Endometrial microvascular endothelial cells (primary cell): ENCODE data around the gene BICC1. TPM values are rescaled to one million over a fixed set of nuclear protein-coding genes. Genes with fewer than 3 reads are reported as not detected.

Experiments
- in situ Hi-C: cut with HindIII; loops from 2 replicates; pipeline ENCODE4 v1.10.0; 2017; ENCODE audit warnings: low sequenced_read_pairs, low pct_unique_long_range_greater_than_20kb; ENCODE audit errors: inconsistent ontology term
- total RNA-seq: library from RNA; depleted of rRNA; stranded (reverse); fragments of >200 nt; gene quantifications from one replicate; pipeline ENCODE4 v1.2.3, GENCODE V29; 2015; ENCODE audit errors: inconsistent ontology term

Gene BICC1
- total RNA-seq, 1 donor from 2014 or later: not detected

- in situ Hi-C loops: no loop called here
Observed at GRCh38 chr10:58754469-58755339, 242.0 kb downstream of the BICC1 start.

DNA sequence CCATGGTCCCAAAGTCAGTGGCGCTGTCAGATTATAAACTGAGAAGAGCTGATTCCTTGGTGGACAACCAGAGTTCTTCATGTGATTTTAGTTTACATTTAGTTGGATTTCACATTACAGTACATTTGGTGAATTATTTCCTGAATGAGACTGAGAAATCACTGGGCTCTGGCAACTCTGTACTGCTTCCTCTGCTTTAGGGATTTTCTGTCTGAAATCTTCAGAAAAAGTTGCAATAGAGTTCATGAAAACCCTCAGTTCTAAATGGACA lies 242.6 kb downstream of the BICC1 start:
- in situ Hi-C loops: no loop called here

DNA sequence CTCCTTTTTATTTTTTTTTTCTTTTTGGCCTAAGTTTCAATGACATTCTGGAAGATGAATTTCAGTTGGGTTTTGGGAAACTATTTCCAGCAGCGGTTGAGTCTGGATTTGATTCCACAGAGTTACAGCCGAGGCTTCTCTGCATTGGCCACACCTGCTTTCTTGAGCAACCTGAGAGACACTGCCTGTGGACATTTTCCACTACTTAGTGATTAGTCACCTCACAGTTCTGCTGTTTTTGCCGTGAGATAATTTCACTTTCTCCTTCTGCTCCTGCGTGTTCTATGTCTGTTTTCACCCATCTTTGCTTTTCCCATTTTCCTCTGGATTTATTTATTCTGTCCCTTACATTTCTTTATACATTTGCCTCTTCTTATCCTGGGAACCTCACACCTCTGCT lies 243.0 kb downstream of the BICC1 start:
- in situ Hi-C loops: no loop called here

DNA sequence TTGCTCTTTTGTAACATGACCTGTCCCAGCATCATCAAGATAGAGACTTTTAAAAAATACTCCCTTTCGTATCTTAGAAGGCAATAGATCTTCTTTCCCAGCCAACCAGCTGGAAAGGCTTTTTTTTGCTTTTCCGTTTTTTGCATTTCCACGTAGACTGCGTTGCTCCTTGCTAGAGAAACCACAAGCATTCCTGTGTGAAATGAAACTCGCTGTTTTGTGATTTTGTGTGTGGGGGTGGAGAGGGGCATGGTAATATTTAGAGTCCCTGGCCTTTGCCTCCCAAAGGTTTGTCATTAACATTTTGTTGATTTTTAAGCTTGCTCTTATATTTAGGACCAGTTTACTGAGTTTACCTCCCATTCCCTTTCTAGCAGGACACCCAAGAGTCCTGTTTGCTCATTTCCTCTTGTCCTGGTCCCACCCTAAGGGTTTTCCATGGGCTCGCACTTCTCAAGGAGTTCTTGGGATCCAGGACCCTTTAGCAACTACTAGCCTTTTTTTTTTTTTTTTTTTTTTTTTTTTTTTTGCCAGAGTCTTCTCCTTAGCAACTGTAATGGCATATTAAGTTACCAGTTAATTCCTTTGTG lies 243.6 kb downstream of the BICC1 start:
- in situ Hi-C loops: no loop called here

DNA sequence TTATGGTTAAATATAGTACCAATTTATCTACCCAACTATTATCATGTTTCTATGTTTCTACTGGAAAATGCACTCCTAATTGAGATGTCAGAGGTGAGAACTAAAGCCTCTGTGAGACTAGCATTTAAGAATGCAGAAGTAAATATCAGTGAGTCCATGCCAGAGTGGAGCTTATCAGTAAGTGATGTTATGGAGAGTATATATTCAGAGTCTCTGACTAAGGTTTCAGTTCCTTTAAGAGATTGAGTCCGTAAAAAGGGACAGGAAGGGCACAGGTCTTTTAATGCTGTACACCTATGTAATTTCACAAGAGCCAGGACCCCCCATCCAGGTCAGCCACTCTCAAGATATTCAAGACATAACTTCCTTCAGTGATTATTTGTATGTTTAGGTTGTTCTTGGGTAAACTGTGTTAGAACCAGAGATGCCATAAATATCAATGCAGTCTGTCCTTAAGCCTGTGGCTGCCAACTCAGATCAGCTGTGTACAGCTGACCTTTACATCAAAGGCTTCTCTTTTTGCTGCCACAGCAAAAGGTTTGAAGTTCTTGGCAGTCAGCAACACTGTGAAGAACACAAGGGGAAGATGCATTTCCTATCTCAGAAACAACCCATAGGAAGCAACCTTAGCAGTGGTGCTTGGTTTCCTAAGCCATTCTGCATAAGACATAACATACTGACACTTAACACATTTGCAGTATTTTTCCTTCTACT lies 244.8 kb downstream of the BICC1 start:
- in situ Hi-C loops: no loop called here

GRCh38 chr10:58758321-58758720 lies 245.6 kb downstream of the BICC1 start:
- in situ Hi-C loops: no loop called here

DNA sequence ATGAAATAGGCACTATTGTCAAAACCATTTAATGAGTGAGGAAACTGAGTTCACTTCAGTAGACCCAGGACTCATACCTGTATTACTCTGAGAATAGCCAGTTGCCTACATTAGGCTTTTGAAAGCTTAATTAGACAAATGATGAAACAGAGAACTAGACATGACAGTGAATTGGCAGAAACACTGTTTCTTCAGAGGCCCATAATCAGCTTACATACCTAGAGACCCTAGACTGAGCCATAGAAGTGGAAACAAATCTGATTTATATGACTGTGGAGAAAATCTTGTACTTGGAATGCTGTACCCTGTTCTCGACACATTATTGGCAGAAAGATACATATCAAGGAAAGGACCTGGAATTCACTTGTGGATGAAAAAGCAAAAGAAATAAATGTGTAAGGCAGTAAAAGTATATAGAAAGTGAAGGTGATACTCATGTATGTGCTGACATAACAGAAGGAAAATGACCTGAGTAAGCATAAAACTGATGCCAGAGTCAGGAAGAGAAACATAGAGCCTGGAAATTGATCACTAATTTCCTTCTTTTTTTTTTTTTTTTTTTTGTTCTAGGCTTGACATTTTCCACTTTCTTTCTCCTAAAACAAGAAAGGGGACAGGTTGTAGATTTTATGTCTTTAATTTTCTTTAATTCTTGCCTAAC lies 251.5 kb downstream of the BICC1 start:
- in situ Hi-C loops: no loop called here

DNA sequence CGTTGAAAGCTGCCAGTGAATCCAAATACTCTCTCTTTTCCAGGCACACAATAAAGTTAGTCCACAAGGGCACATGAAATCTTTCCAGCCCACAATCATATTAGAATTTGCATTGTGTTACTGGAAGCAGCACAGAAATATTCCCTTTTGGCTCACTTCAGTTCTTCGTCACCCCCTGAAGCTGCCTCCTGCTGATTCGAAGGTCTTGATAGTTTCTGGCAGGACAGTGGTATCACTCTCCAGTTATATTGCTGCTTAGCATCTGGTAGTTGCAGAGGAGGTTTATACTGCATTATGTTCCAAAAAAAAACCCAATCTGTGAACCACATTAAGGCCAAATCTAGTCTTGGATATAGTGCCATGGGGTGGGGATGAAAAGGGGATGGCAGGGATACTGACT lies 253.2 kb downstream of the BICC1 start:
- in situ Hi-C loops: no loop called here

- in situ Hi-C loops: no loop called here
Observed at GRCh38 chr10:58767652-58768051, 255.0 kb downstream of the BICC1 start.

- in situ Hi-C loops: no loop called here
Observed at GRCh38 chr10:58771863-58772262, 259.2 kb downstream of the BICC1 start.

DNA sequence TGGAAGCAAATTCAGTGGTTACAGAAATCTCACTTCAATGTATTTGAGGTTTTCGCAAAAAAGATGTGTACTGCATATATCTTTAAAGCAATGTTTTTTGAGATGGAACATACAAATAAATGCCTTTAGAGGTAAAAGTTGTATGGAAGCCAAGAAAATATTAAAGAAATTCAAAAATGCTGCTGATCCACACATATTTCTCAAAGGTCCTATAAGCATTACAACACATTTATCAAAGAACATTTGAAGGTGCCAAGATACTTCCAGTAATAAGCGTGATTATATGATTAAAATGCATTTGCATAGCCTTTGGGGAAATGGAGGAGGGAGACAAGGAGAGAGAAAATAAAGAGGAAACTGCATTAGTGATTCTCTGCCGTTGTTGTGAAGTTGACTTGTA lies 260.1 kb downstream of the BICC1 start:
- in situ Hi-C loops: no loop called here

- in situ Hi-C loops: no loop called here
Observed at GRCh38 chr10:58773341-58773740, 260.7 kb downstream of the BICC1 start.

GRCh38 chr10:58773944-58774343 lies 261.3 kb downstream of the BICC1 start:
- in situ Hi-C loops: no loop called here

- in situ Hi-C loops: no loop called here
Observed at GRCh38 chr10:58775960-58776567, 263.4 kb downstream of the BICC1 start.

DNA sequence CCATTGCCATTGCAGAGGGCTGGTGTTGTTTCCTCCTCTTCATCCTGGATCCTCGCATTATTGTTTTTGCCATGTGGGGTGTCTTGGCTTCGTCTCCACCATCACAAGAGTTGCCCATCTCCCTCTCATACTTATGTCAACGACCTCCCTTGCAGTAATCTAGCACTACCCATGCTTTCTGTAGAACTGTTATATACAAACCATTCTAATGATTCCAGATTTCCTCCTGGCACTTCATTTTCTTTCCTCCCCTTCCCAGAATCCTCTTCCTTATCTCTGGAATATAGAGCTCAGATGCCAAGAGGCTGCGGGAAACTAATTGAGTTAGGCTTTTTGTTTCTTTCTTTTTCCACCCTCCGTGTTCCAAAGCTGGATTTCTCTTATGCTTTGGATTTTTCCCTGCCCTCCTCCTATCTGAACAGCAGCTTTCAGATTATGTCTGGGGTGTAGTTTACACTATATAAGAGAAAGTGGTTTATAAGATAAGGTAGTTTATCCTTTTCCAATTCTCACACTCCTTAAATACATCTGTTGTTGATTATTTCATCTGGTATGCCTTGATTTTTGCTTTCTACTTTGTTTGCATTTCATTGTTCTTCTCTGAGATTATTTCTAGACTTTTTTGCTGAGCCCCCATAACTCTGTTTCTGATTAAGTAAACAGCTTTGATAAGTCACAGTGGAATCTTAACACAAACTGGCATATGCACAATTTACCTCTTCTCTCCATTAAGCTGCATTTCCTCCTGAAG lies 264.1 kb downstream of the BICC1 start:
- in situ Hi-C loops: no loop called here

GRCh38 chr10:58778966-58779365 lies 266.3 kb downstream of the BICC1 start:
- in situ Hi-C loops: no loop called here

- in situ Hi-C loops: no loop called here
Observed at GRCh38 chr10:58779594-58779993, 266.9 kb downstream of the BICC1 start.

DNA sequence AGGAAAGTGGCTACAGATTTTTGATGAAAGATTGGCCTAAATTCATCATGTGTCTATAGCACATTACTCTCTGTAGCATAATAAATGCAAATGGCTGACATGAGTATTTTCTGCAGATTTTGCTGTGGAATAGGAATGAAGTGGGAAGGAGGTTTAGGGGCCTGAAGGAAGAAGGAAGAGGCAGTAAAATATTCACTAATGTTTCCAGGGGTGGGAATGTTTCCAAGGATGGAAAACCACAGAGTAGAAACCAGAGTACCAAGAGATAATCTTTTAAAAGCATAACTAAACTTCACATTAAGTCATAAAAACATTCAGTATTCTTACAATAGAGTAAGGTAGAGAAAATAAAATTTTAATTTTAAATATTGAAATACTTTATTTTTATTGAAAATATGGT lies 267.8 kb downstream of the BICC1 start:
- in situ Hi-C loops: no loop called here
